ENCODE data around the gene EMILIN1. TPM values are rescaled to one million over a fixed set of nuclear protein-coding genes. Genes with fewer than 3 reads are reported as not detected.

The EMILIN1 gene
- 113 and 123 TPM in 2 replicates for total RNA-seq

GRCh38 chr2:27078267-27079194 lies at the start of gene EMILIN1:
Gene EMILIN1 (plus strand): TSS chr2:27078615. CDS start chr2:27079066, 451 bp downstream.

GRCh38 chr2:27032495-27033252 lies 45.7 kb upstream of the EMILIN1 start, which contains the start of gene TMEM214:
Gene TMEM214 (plus strand): TSS chr2:27032965. CDS start chr2:27033016, 51 bp downstream.

GRCh38 chr2:27050996-27051901 lies 27.2 kb upstream of the EMILIN1 start, which contains the start of gene AGBL5:
Gene AGBL5 (plus strand): TSS chr2:27051668. CDS start chr2:27052959, 1,291 bp downstream.

GRCh38 chr2:27071277-27071989 lies 7.0 kb upstream of the EMILIN1 start, which contains the start of gene OST4:
Gene OST4 (minus strand): TSS chr2:27071654.

GRCh38 chr2:27086724-27087593 lies 8.5 kb downstream of the EMILIN1 start, which contains the start of gene KHK:
Gene KHK (plus strand): TSS chr2:27086772. CDS start chr2:27087260, 488 bp downstream.

GRCh38 chr2:27118525-27119329 lies 40.3 kb downstream of the EMILIN1 start, which contains the start of gene CGREF1:
Gene CGREF1 (minus strand): TSS chr2:27119128. CDS start chr2:27104366, 14,762 bp downstream.

GRCh38 chr2:27123302-27124150 lies 45.1 kb downstream of the EMILIN1 start, which contains the start of gene ABHD1:
Gene ABHD1 (plus strand): TSS chr2:27123815. CDS start chr2:27123949, 134 bp downstream.

GRCh38 chr2:27133905-27134780 lies 55.7 kb downstream of the EMILIN1 start, which contains the start of gene PREB:
Gene PREB (minus strand): TSS chr2:27134636. CDS start chr2:27134421, 215 bp downstream.

Other genes starting within 250 kb of the EMILIN1 start
- gene DPYSL5, start 230.5 kb upstream of the EMILIN1 start, total RNA-seq: not detected in 2 replicates
- gene MAPRE3, start 108.0 kb upstream of the EMILIN1 start, total RNA-seq: 4.4 and 5.8 TPM in 2 replicates
- 68.0 and 68.5 TPM in 2 replicates for gene TMEM214, start 45.6 kb upstream of the EMILIN1 start, total RNA-seq
- 21.8 and 23.3 TPM in 2 replicates for gene AGBL5, start 26.9 kb upstream of the EMILIN1 start, total RNA-seq
- 201 and 215 TPM in 2 replicates for gene OST4, start 7.0 kb upstream of the EMILIN1 start, total RNA-seq
- 0.26 and 0.65 TPM in 2 replicates for gene KHK, start 8.2 kb downstream of the EMILIN1 start, total RNA-seq
- gene CGREF1, start 40.5 kb downstream of the EMILIN1 start, total RNA-seq: 6.9 and 15.8 TPM in 2 replicates
- 0.22 and 0.26 TPM in 2 replicates for gene ABHD1, start 45.2 kb downstream of the EMILIN1 start, total RNA-seq
- gene PREB, start 56.0 kb downstream of the EMILIN1 start, total RNA-seq: 29.9 and 40.6 TPM in 2 replicates
- not detected in 2 replicates for gene PRR30, start 60.8 kb downstream of the EMILIN1 start, total RNA-seq
- gene TCF23, start 70.4 kb downstream of the EMILIN1 start, total RNA-seq: under 0.01 TPM in 2 replicates
- 200 and 246 TPM in 2 replicates for gene ATRAID, start 133.4 kb downstream of the EMILIN1 start, total RNA-seq
- gene SLC5A6, start 133.7 kb downstream of the EMILIN1 start, total RNA-seq: 14.6 and 15.4 TPM in 2 replicates
- 19.1 and 28.1 TPM in 2 replicates for gene CAD, start 138.8 kb downstream of the EMILIN1 start, total RNA-seq
- under 0.01 TPM in 1 of 2 replicates, not detected in the other for gene SLC30A3, start 184.4 kb downstream of the EMILIN1 start, total RNA-seq
- gene DNAJC5G, start 196.8 kb downstream of the EMILIN1 start, total RNA-seq: not detected in 2 replicates
- not detected in 2 replicates for gene TRIM54, start 203.8 kb downstream of the EMILIN1 start, total RNA-seq
- 0.39 and 1.4 TPM in 2 replicates for gene UCN, start 229.8 kb downstream of the EMILIN1 start, total RNA-seq
- gene MPV17, start 244.5 kb downstream of the EMILIN1 start, total RNA-seq: 95.4 and 108 TPM in 2 replicates